GM12878 (cell line): ENCODE data around the gene PITPNC1. TPM values are rescaled to one million over a fixed set of nuclear protein-coding genes. Genes with fewer than 3 reads are reported as not detected.

ENCODE experiments used
- ATAC-seq: fragments of 200-7000 bp; cut with Tn5 transposase; 3 replicates; pipeline ENCODE4 v1.9.1; 2020; ENCODE audit warnings: mild to moderate bottlenecking, moderate library complexity
- BruUV-seq: library from RNA; stranded (reverse); fragments of 400-500 nt; replicated peaks from 2 replicates; lab custom pipeline; 2021; lab: Mats Ljungman, UMichigan
- CTCF ChIA-PET: fragments of 300-600 bp; sonication (Branson Sonifier 250); formaldehyde crosslinking; extraction: SDS; loops from one replicate; lab custom pipeline; 2021; ENCODE audit warnings: inconsistent platforms; lab: Yijun Ruan, JAX
- POLR2A ChIA-PET: fragments of 350-600 bp; formaldehyde crosslinking; extraction: SDS; loops from one replicate; lab custom pipeline; 2021; ENCODE audit warnings: inconsistent platforms; lab: Charles Lee
- RAD21 ChIA-PET: fragments of 300-600 bp; sonication (Branson Sonifier 250); formaldehyde crosslinking; loops from one replicate; lab custom pipeline; 2023; ENCODE audit warnings: antibody characterized with exemption; ENCODE audit not compliant: unreplicated experiment; lab: Charles Lee
- SMC1A ChIA-PET: fragments of 300-600 bp; sonication (Branson Sonifier 250); formaldehyde crosslinking; loops from one replicate; lab custom pipeline; 2023; ENCODE audit not compliant: unreplicated experiment, uncharacterized antibody; lab: Charles Lee
- DNase-seq: peaks from one replicate; pipeline ENCODE4 v3.0.0-alpha.2; 2011; ENCODE audit warnings: low read depth, low spot score
- FAIRE-seq: peaks from 3 replicates; lab custom pipeline; 2011; peaks lifted over from hg19 to GRCh38; lab: Jason Lieb, UNC
- H2AFZ ChIP-seq: 2 replicates; pipeline ENCODE4 v1.6.0; 2011; ENCODE audit warnings: low read depth, low read length, control low read depth; ENCODE audit not compliant: control insufficient read depth
- H3K27ac ChIP-seq: 2 replicates; pipeline ENCODE4 v1.5.1; 2011; ENCODE audit warnings: control low read depth; ENCODE audit not compliant: control insufficient read depth, insufficient read depth
- H3K27me3 ChIP-seq, 2 experiments: replicated peaks in 1 of 2; 2 replicates each; pipeline versions ENCODE4 v1.6.0 to v1.6.1; 2011; ENCODE audit warnings: low read length in 1 of 2; ENCODE audit not compliant: control insufficient read depth in 2 of 2, insufficient read depth in 2 of 2
- H3K36me3 ChIP-seq, 2 experiments: 2 replicates each; pipeline ENCODE4 v1.5.1; 2011; ENCODE audit warnings: low read length in 1 of 2; ENCODE audit not compliant: control insufficient read depth in 2 of 2, insufficient read depth in 2 of 2
- H3K4me1 ChIP-seq: 2 replicates; pipeline ENCODE4 v1.6.1; 2011; ENCODE audit warnings: mild to moderate bottlenecking, low read length, moderate library complexity, mixed read lengths; ENCODE audit not compliant: control insufficient read depth, insufficient read depth
- H3K4me2 ChIP-seq: 2 replicates; pipeline ENCODE4 v1.6.0; 2011; ENCODE audit warnings: control low read depth; ENCODE audit not compliant: control insufficient read depth, insufficient read depth
- H3K4me3 ChIP-seq: fragments of 200-600 bp; sonication (generic); 2 replicates; pipeline ENCODE4 v1.5.1; 2016
- H3K79me2 ChIP-seq: 2 replicates; pipeline ENCODE4 v1.6.0; 2011; ENCODE audit warnings: low read length; ENCODE audit not compliant: control insufficient read depth, insufficient read depth
- H3K9ac ChIP-seq: 2 replicates; pipeline ENCODE4 v1.8.0; 2011; ENCODE audit warnings: low read length, control low read depth, mixed read lengths; ENCODE audit not compliant: control insufficient read depth, insufficient read depth
- H3K9me3 ChIP-seq: replicated peaks from 3 replicates; pipeline ENCODE4 v1.5.1; 2011; ENCODE audit warnings: mild to moderate bottlenecking, low read length; ENCODE audit not compliant: control insufficient read depth, insufficient read depth
- H4K20me1 ChIP-seq: 2 replicates; pipeline ENCODE4 v1.6.0; 2011; ENCODE audit not compliant: control insufficient read depth, insufficient read depth
- BHLHE40 ChIP-seq, 2 experiments: fragments of 450-650 bp in 1 of 2; IDR thresholded peaks; 2 replicates each; pipeline ENCODE4 v1.6.1; 2011 to 2017; ENCODE audit warnings: low read depth in 2 of 2, borderline replicate concordance in 1 of 2, improper control_type of control experiment in 1 of 2, low read length in 1 of 2, mild to moderate bottlenecking in 1 of 2
- EED ChIP-seq: sonication (generic); IDR thresholded peaks from 2 replicates; pipeline ENCODE4 v1.6.1; 2016; ENCODE audit warnings: antibody characterized with exemption, low read depth
- FOXK2 ChIP-seq: fragments of 450-650 bp; IDR thresholded peaks from 2 replicates; pipeline ENCODE4 v1.6.1; 2017; ENCODE audit warnings: mild to moderate bottlenecking, moderate library complexity
- JUND ChIP-seq: IDR thresholded peaks from 2 replicates; pipeline ENCODE4 v1.6.1; 2012; ENCODE audit warnings: low read depth, mild to moderate bottlenecking, low read length, improper control_type of control experiment, moderate library complexity
- KDM1A ChIP-seq: fragments of 200-600 bp; sonication (generic); IDR thresholded peaks from 2 replicates; pipeline ENCODE4 v1.6.1; 2016; ENCODE audit warnings: borderline replicate concordance
- MEF2A ChIP-seq: IDR thresholded peaks from 2 replicates; pipeline ENCODE4 v1.6.1; 2011; ENCODE audit warnings: low read depth, mild to moderate bottlenecking, low read length, moderate library complexity; ENCODE audit not compliant: insufficient read depth
- MXI1 ChIP-seq: fragments of 150-350 bp; IDR thresholded peaks from 2 replicates; pipeline ENCODE4 v1.6.1; 2011; ENCODE audit warnings: low read depth, mild to moderate bottlenecking, inconsistent platforms, low read length, improper control_type of control experiment
- MYC ChIP-seq: IDR thresholded peaks from 2 replicates; pipeline ENCODE4 v1.6.1; 2011; ENCODE audit warnings: mild to moderate bottlenecking, low read length, moderate library complexity, inconsistent platforms; ENCODE audit not compliant: insufficient read depth, insufficient replicate concordance, insufficient read length, severe bottlenecking
- NBN ChIP-seq: fragments of 450-650 bp; IDR thresholded peaks from 2 replicates; pipeline ENCODE4 v1.6.1; 2016
- NR2C1 ChIP-seq: fragments of 450-650 bp; IDR thresholded peaks from 2 replicates; pipeline ENCODE4 v1.6.1; 2017; ENCODE audit warnings: antibody characterized with exemption, mild to moderate bottlenecking, moderate library complexity
- SMAD1 ChIP-seq: fragments of 450-650 bp; IDR thresholded peaks from 2 replicates; pipeline ENCODE4 v1.6.1; 2018; ENCODE audit warnings: mild to moderate bottlenecking, low read depth; ENCODE audit not compliant: partially characterized antibody
- STAT1 ChIP-seq: fragments of 450-650 bp; conservative IDR thresholded peaks from 2 replicates; pipeline ENCODE4 v1.6.1; 2014; ENCODE audit warnings: antibody characterized with exemption, mild to moderate bottlenecking
- STAT3 ChIP-seq: IDR thresholded peaks from 2 replicates; pipeline ENCODE4 v1.6.1; 2011; ENCODE audit warnings: low read depth, low read length, improper control_type of control experiment
- TBL1XR1 ChIP-seq: IDR thresholded peaks from 2 replicates; pipeline ENCODE4 v1.6.1; 2012; ENCODE audit warnings: low read depth, low read length, improper control_type of control experiment
- WRNIP1 ChIP-seq: IDR thresholded peaks from 2 replicates; pipeline ENCODE4 v1.6.1; 2011; ENCODE audit warnings: low read depth, low read length, improper control_type of control experiment, borderline replicate concordance
- ZNF274 ChIP-seq: IDR thresholded peaks from one replicate; pipeline ENCODE4 v1.8.0; 2011; ENCODE audit not compliant: insufficient read length, insufficient read depth
- WGBS: methylation state at CpG from one replicate; pipeline ENCODE4 v1.1.6; 2016; ENCODE audit warnings: low lambda C conversion rate; ENCODE audit not compliant: insufficient replicate concordance, insufficient coverage; ENCODE audit errors: missing lambda C conversion rate; 5-methylcytosine and 5-hydroxymethylcytosine counted together
- in situ Hi-C: fragments of 300-500 bp; cut with MboI; formaldehyde crosslinking; loops from 9 replicates; pipeline ENCODE4 v1.14.3; 2018; ENCODE audit warnings: mixed read lengths
- intact Hi-C: fragments of 100-400 bp; cut with micrococcal nuclease; formaldehyde crosslinking; loops from one replicate; pipeline ENCODE4 v1.14.2; 2022; ENCODE audit not compliant: unreplicated experiment
- polyA plus RNA-seq, 11 experiments: library from polyadenylated mRNA; depleted of rRNA in 4 of 11; unstranded in 6 of 11; stranded (reverse) in 5 of 11; fragments of >200 nt; fragmentation: Nextera tagmentation in 4 of 11; fragmentation: Illumina TruSeq in 1 of 11; extraction: Ambion mirVana in 4 of 11; extraction: Trizol in 1 of 11; gene quantifications; 1 replicate in 1 of 11; 2 replicates in 10 of 11; pipeline versions ENCODE4 v1.2.1 to v1.2.3, GENCODE V29; 2011 to 2016; ENCODE audit warnings: inconsistent platforms in 2 of 11, missing spikeins in 2 of 11, low read depth in 1 of 11
- total RNA-seq, 4 experiments: library from RNA; depleted of rRNA in 3 of 4; stranded (reverse); fragments of >200 nt in 3 of 4; fragmentation: Illumina TruSeq in 1 of 4; extraction: Trizol in 1 of 4; gene quantifications; 2 replicates each; pipeline versions ENCODE4 v1.2.1 to v1.2.3, GENCODE V29; 2013 to 2021
- TF ChIP-seq, protein P1 (sequence below): IDR thresholded peaks from 2 replicates; pipeline ENCODE4 v1.6.1; 2012; ENCODE audit warnings: low read depth, low read length, improper control_type of control experiment
- TF ChIP-seq, protein P2 (sequence below): fragments of 150-350 bp; IDR thresholded peaks from 2 replicates; pipeline ENCODE4 v1.6.1; 2014; ENCODE audit warnings: mild to moderate bottlenecking, low read depth, low read length

Gene PITPNC1
- total and polyA plus RNA-seq, 10 of the 15 experiments (the other 5 are each of a cell fraction or from before 2014, with no cell fraction given) = 12.2 to 62.4 (median 47.3) TPM

DNA sequence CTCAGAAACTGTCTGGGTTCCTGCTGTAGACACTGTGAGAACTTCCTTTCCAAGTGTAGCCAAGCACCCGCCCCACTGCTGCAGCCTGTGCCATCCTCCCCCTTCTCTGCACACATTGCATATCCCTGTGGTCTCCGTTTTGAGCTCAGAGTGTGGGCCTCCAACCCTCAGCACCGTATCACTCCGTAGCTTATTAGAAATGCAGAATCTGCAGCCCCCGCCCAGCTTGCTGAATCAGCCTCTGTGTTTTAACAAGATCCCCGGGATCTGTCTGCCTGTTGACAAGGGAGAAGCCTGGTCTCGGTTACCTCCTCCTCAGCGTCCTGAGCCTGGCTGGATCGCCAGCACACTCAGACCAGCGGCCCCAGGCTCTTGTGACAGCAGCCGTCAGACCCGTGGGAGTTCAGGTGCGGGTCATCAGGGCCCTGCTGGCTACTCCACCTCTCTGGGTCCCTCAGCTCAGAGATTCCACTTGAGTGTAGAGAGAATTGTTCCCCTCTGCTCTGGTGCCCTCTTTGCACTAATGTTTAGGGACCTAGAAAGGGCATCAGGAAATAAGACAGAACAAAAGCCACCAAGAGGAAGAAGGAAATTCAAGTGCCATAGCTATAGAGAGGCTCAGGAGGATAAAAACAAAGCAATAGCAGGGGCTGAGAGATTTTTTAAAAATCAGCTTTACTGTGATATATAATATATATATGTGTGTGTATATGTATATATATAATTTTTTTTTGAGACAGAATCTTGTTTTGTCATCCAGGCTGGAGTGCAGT lies 92.3 kb downstream of the PITPNC1 start (continued):
- TF ChIP-seq STAT1 (no peak), STAT3 (no peak), FOXK2 (no peak), SMAD1 (no peak)

DNA sequence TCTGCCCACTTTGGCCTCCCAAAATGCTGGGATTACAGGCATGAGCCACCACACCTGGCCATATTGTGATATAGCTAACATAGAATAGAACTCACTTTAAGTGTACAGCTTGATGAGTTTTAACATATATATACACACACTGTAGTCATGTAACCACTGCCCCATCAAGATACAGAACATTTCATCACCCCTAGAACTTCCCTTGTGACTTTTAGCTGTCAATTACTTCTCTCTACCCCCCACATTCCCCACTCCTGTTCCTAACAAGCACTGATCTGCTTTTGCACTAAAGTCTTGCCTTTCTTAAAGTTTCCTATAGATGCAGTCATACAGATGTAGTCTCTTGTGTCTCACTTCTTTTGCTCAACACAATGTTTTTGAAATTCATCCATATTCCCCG lies 93.1 kb downstream of the PITPNC1 start:
- Histone ChIP-seq H3K36me3 (no peaks in the 10 kb centered on the region), H3K9ac (no peak overlapping the region), H3K79me2 (peaks cover 34% of the 10 kb centered on the region), H3K4me2 (no peak overlapping the region), H3K4me1 (peaks cover 27% of the 10 kb centered on the region), H3K27me3 (no peaks in the 10 kb centered on the region), H2AFZ (no peak overlapping the region), H3K27ac (no peak overlapping the region), H3K9me3 (peaks cover 1% of the 10 kb centered on the region; the same call in 2 of the 3 replicates), H3K4me3 (no peak overlapping the region), H4K20me1 (no peaks in the 10 kb centered on the region)
- no TSS peak for BruUV-seq
- ChIA-PET SMC1A (interaction anchor here (0.7 to 2.5 kb wide), 5 partner anchors 13 to 96 kb away, joined by 3 to 8 read pairs (median 6); no protein-coding TSS in a partner anchor), RAD21 (interaction anchor here (0.7 kb wide), 1 partner anchor 148 kb away, joined by 4 read pairs; no protein-coding TSS in a partner anchor), POLR2A (interaction anchor here (0.5 kb wide), 1 partner anchor 34 kb away, joined by 3 read pairs; no protein-coding TSS in a partner anchor), CTCF (interaction anchor here (0.5 to 1.7 kb wide), 8 partner anchors 9 to 182 kb away, joined by 3 to 12 read pairs (median 4); no protein-coding TSS in a partner anchor)
- ATAC-seq (no peak), DNase-seq (no peak), FAIRE-seq (no peak)
- intact Hi-C loops (no loop called here), in situ Hi-C loops (no loop called here)
- WGBS = 94% methylated on average over 1 of the region's 1 CpG
- no peak for TF ChIP-seq EED
- no peak for TF ChIP-seq JUND
- no peak for TF ChIP-seq NR2C1
- no peak for TF ChIP-seq NBN
- TF ChIP-seq ZNF274 = no peak
- no peak for TF ChIP-seq STAT3
- TF ChIP-seq, protein P1, sequence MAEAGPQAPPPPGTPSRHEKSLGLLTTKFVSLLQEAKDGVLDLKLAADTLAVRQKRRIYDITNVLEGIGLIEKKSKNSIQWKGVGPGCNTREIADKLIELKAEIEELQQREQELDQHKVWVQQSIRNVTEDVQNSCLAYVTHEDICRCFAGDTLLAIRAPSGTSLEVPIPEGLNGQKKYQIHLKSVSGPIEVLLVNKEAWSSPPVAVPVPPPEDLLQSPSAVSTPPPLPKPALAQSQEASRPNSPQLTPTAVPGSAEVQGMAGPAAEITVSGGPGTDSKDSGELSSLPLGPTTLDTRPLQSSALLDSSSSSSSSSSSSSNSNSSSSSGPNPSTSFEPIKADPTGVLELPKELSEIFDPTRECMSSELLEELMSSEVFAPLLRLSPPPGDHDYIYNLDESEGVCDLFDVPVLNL = no peak
- TF ChIP-seq MEF2A = no peak
- TF ChIP-seq MXI1 = no peak
- TF ChIP-seq BHLHE40 (IDR thresholded peaks at IDR 0.05; ENCODE audit: borderline replicate concordance in 1 of 2, low read depth in 2 of 2, low read length in 1 of 2) = no peak
- TF ChIP-seq WRNIP1 = no peak
- TF ChIP-seq, protein P2, sequence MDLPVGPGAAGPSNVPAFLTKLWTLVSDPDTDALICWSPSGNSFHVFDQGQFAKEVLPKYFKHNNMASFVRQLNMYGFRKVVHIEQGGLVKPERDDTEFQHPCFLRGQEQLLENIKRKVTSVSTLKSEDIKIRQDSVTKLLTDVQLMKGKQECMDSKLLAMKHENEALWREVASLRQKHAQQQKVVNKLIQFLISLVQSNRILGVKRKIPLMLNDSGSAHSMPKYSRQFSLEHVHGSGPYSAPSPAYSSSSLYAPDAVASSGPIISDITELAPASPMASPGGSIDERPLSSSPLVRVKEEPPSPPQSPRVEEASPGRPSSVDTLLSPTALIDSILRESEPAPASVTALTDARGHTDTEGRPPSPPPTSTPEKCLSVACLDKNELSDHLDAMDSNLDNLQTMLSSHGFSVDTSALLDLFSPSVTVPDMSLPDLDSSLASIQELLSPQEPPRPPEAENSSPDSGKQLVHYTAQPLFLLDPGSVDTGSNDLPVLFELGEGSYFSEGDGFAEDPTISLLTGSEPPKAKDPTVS = no peak
- no peak for TF ChIP-seq MYC
- no peak for TF ChIP-seq TBL1XR1
- no peak for TF ChIP-seq KDM1A
